GM23248 (cell line): ENCODE measurements around the gene PTTG1IP2. TPM values are rescaled to one million over a fixed set of nuclear protein-coding genes. Genes with fewer than 3 reads are reported as not detected.

Experiments used
- DNase-seq: peaks from one replicate; pipeline ENCODE4 v3.0.0-alpha.2; 2015
- H2AFZ ChIP-seq: fragments of 200-600 bp; sonication (generic); 2 replicates; pipeline ENCODE4 v1.6.1; 2016; ENCODE audit warnings: antibody characterized with exemption
- H3F3A ChIP-seq: fragments of 200-600 bp; sonication (generic); 2 replicates; pipeline ENCODE4 v1.6.1; 2016; ENCODE audit warnings: mild to moderate bottlenecking, antibody characterized with exemption, mixed run types; ENCODE audit not compliant: insufficient read depth
- H3K27ac ChIP-seq: fragments of 200-600 bp; sonication (generic); 2 replicates; pipeline ENCODE4 v1.5.1; 2016; ENCODE audit warnings: mild to moderate bottlenecking
- H3K27me3 ChIP-seq: fragments of 200-600 bp; sonication (generic); replicated peaks from 2 replicates; pipeline ENCODE4 v1.6.1; 2016; ENCODE audit warnings: mild to moderate bottlenecking; ENCODE audit not compliant: insufficient read depth
- H3K36me3 ChIP-seq: fragments of 200-600 bp; sonication (generic); 2 replicates; pipeline ENCODE4 v1.6.1; 2016; ENCODE audit warnings: low read depth, mild to moderate bottlenecking
- H3K4me1 ChIP-seq: fragments of 200-600 bp; sonication (generic); 2 replicates; pipeline ENCODE4 v1.6.1; 2016; ENCODE audit warnings: mild to moderate bottlenecking; ENCODE audit not compliant: insufficient read depth
- H3K4me2 ChIP-seq: fragments of 200-600 bp; sonication (generic); one replicate; pipeline ENCODE4 v1.6.1; 2016; ENCODE audit warnings: mild to moderate bottlenecking; ENCODE audit not compliant: unreplicated experiment
- H3K4me3 ChIP-seq: fragments of 200-600 bp; sonication (generic); 2 replicates; pipeline ENCODE4 v1.5.1; 2016; ENCODE audit warnings: mild to moderate bottlenecking
- H3K79me2 ChIP-seq: fragments of 200-600 bp; sonication (generic); 2 replicates; pipeline ENCODE4 v1.6.1; 2016; ENCODE audit warnings: mild to moderate bottlenecking; ENCODE audit not compliant: insufficient read depth
- H3K9ac ChIP-seq: fragments of 200-600 bp; sonication (generic); 2 replicates; pipeline ENCODE4 v1.6.1; 2016; ENCODE audit warnings: mild to moderate bottlenecking
- H3K9me2 ChIP-seq: fragments of 200-600 bp; sonication (generic); 2 replicates; pipeline ENCODE4 v1.6.1; 2016; ENCODE audit warnings: mixed run types, mild to moderate bottlenecking, moderate library complexity; ENCODE audit not compliant: insufficient read depth
- H3K9me3 ChIP-seq: fragments of 200-600 bp; sonication (generic); one replicate; pipeline ENCODE4 v1.6.1; 2017; ENCODE audit warnings: low read depth
- H4K20me1 ChIP-seq: fragments of 200-600 bp; sonication (generic); 2 replicates; pipeline ENCODE4 v1.6.0; 2016; ENCODE audit not compliant: insufficient read depth
- EZH2 ChIP-seq: fragments of 200-600 bp; sonication (generic); IDR thresholded peaks from 2 replicates; pipeline ENCODE4 v1.6.1; 2018; ENCODE audit warnings: antibody characterized with exemption, mild to moderate bottlenecking; ENCODE audit not compliant: insufficient read depth, poor library complexity, severe bottlenecking
- EZH2phosphoT487 ChIP-seq: fragments of 200-600 bp; sonication (generic); IDR thresholded peaks from 2 replicates; pipeline ENCODE4 v1.6.1; 2018; ENCODE audit warnings: antibody characterized with exemption, moderate library complexity, mild to moderate bottlenecking, low read depth; ENCODE audit not compliant: insufficient read depth
- WGBS, 2 experiments: methylation state at CpG; one replicate each; pipeline ENCODE4 v1.1.6; 2015 to 2017; ENCODE audit warnings: low lambda C conversion rate in 2 of 2, low coverage in 1 of 2; ENCODE audit errors: missing lambda C conversion rate in 2 of 2; 5-methylcytosine and 5-hydroxymethylcytosine counted together
- in situ Hi-C: fragments of 300-500 bp; cut with MboI; formaldehyde crosslinking; loops from 2 replicates; pipeline ENCODE4 v1.15.0; 2020
- polyA plus RNA-seq: library from polyadenylated mRNA; unstranded; fragments of >200 nt; fragmentation: Nextera tagmentation; extraction: Ambion mirVana; gene quantifications from 2 replicates; pipeline ENCODE4 v1.2.1, GENCODE V29; 2016
- total RNA-seq: library from RNA; depleted of rRNA; stranded (reverse); fragments of >200 nt; shearing (Covaris generic); gene quantifications from 2 replicates; pipeline ENCODE4 v1.2.3, GENCODE V29; 2014

The PTTG1IP2 gene
- total and polyA plus RNA-seq, 2 experiments from 2014 or later = not detected

- no peak overlapping the region for H2AFZ ChIP-seq
- 84 to 92% methylated on average over 1 of the region's 1 CpG for WGBS, 2 experiments
- H3K4me3 ChIP-seq = no peak overlapping the region
- no peaks in the 10 kb centered on the region for H3K27me3 ChIP-seq
- no peak overlapping the region for H3K4me2 ChIP-seq
- H3K36me3 ChIP-seq = no peaks in the 10 kb centered on the region
- H3K27ac ChIP-seq = no peak overlapping the region
- H3K79me2 ChIP-seq = no peaks in the 10 kb centered on the region
- H3F3A ChIP-seq = no peaks in the 10 kb centered on the region
- no peaks in the 10 kb centered on the region for H4K20me1 ChIP-seq
- DNase-seq = no peak
- no peaks in the 10 kb centered on the region for H3K9me3 ChIP-seq
- TF ChIP-seq EZH2 (no peak), EZH2phosphoT487 (no peak)
- no peak overlapping the region for H3K9ac ChIP-seq
- no peaks in the 10 kb centered on the region for H3K4me1 ChIP-seq
- in situ Hi-C loops = no loop called here
- H3K9me2 ChIP-seq = no peaks in the 10 kb centered on the region
These were observed 25.8 kb downstream of the PTTG1IP2 start for GRCh38 chr7:90495241-90495640.

- WGBS, 2 experiments = 94 to 99% methylated on average over 4 of the region's 4 CpGs
These were observed 33.1 kb downstream of the PTTG1IP2 start for GRCh38 chr7:90502539-90502938.

GRCh38 chr7:90503367-90503766 is 33.9 kb downstream of the PTTG1IP2 start:
- WGBS, 2 experiments = 57 to 92% methylated on average over 1 of the region's 1 CpG
- H3K9me2 ChIP-seq = no peaks in the 10 kb centered on the region
- no peak overlapping the region for H3K4me2 ChIP-seq
- H3K4me1 ChIP-seq = no peaks in the 10 kb centered on the region
- no peaks in the 10 kb centered on the region for H3F3A ChIP-seq
- DNase-seq = no peak
- no peaks in the 10 kb centered on the region for H3K36me3 ChIP-seq
- H3K27me3 ChIP-seq = no peaks in the 10 kb centered on the region
- no peak overlapping the region for H2AFZ ChIP-seq
- no peak overlapping the region for H3K4me3 ChIP-seq
- H4K20me1 ChIP-seq = no peaks in the 10 kb centered on the region
- H3K79me2 ChIP-seq = no peaks in the 10 kb centered on the region
- TF ChIP-seq EZH2 (no peak), EZH2phosphoT487 (no peak)
- no peaks in the 10 kb centered on the region for H3K9me3 ChIP-seq
- in situ Hi-C loops = no loop called here
- H3K9ac ChIP-seq = no peak overlapping the region
- H3K27ac ChIP-seq = no peak overlapping the region

More at GRCh38 chr7:90502539-90502938, 33.1 kb downstream of the PTTG1IP2 start:
- no peaks in the 10 kb centered on the region for H3K9me3 ChIP-seq
- DNase-seq = no peak
- no peak overlapping the region for H3K9ac ChIP-seq
- no peaks in the 10 kb centered on the region for H3K27me3 ChIP-seq
- H3K79me2 ChIP-seq = no peaks in the 10 kb centered on the region
- H2AFZ ChIP-seq = no peak overlapping the region
- H3K36me3 ChIP-seq = no peaks in the 10 kb centered on the region
- H3K9me2 ChIP-seq = no peaks in the 10 kb centered on the region
- no peaks in the 10 kb centered on the region for H3K4me1 ChIP-seq
- no peak overlapping the region for H3K27ac ChIP-seq
- H3K4me2 ChIP-seq = no peak overlapping the region
- in situ Hi-C loops = no loop called here
- H4K20me1 ChIP-seq = no peaks in the 10 kb centered on the region
- H3F3A ChIP-seq = no peaks in the 10 kb centered on the region
- no peak overlapping the region for H3K4me3 ChIP-seq
- TF ChIP-seq EZH2phosphoT487 (no peak), EZH2 (no peak)

GRCh38 chr7:90507692-90508091 is 38.3 kb downstream of the PTTG1IP2 start:
- Histone ChIP-seq H3K27ac (no peak overlapping the region), H4K20me1 (no peaks in the 10 kb centered on the region), H3K9ac (no peak overlapping the region), H3K4me2 (no peak overlapping the region), H3K4me1 (no peaks in the 10 kb centered on the region), H3K36me3 (no peaks in the 10 kb centered on the region), H3K79me2 (no peaks in the 10 kb centered on the region), H3K27me3 (no peaks in the 10 kb centered on the region), H3K4me3 (no peak overlapping the region), H3F3A (no peaks in the 10 kb centered on the region), H2AFZ (no peak overlapping the region), H3K9me2 (no peaks in the 10 kb centered on the region), H3K9me3 (no peaks in the 10 kb centered on the region)
- in situ Hi-C loops = no loop called here
- TF ChIP-seq EZH2phosphoT487 (no peak), EZH2 (no peak)
- WGBS, 2 experiments = 85 to 93% methylated on average over 1 of the region's 1 CpG
- no peak for DNase-seq

- no peak for DNase-seq
These were observed 42.3 kb downstream of the PTTG1IP2 start for GRCh38 chr7:90511776-90512175.

More at GRCh38 chr7:90511776-90512175, 42.3 kb downstream of the PTTG1IP2 start:
- H3K4me2 ChIP-seq = no peak overlapping the region
- H3K27me3 ChIP-seq = no peaks in the 10 kb centered on the region
- no peaks in the 10 kb centered on the region for H4K20me1 ChIP-seq
- H3K4me3 ChIP-seq = no peak overlapping the region
- no peaks in the 10 kb centered on the region for H3K9me3 ChIP-seq
- no peak overlapping the region for H3K27ac ChIP-seq
- no peaks in the 10 kb centered on the region for H3K36me3 ChIP-seq
- no peak for TF ChIP-seq EZH2phosphoT487
- no peak for TF ChIP-seq EZH2
- in situ Hi-C loops = no loop called here
- no peak overlapping the region for H2AFZ ChIP-seq
- no peaks in the 10 kb centered on the region for H3K79me2 ChIP-seq
- WGBS, 2 experiments = 70 to 79% methylated on average over 2 of the region's 2 CpGs
- no peaks in the 10 kb centered on the region for H3K4me1 ChIP-seq
- H3K9ac ChIP-seq = no peak overlapping the region
- no peaks in the 10 kb centered on the region for H3F3A ChIP-seq
- H3K9me2 ChIP-seq = no peaks in the 10 kb centered on the region
